ENCODE data around the gene ST3GAL5.
"Not testable (repeated sequence)": the region's sequence is repeated elsewhere in the genome, so short reads cannot be mapped to it uniquely, and the experiment has no call there.

ST3GAL5 gene

GRCh38 chr2:85893428-85894258 is 4.9 kb upstream of the ST3GAL5 start:
- DNase-seq = no peak

GRCh38 chr2:85892216-85892944 is 3.6 kb upstream of the ST3GAL5 start:
- DNase-seq = no peak

GRCh38 chr2:85890522-85891176 is 1.9 kb upstream of the ST3GAL5 start:
- DNase-seq = no peak

GRCh38 chr2:85889627-85890281 is 964 bp upstream of the ST3GAL5 start:
- DNase-seq = no peak

- DNase-seq = no peak
Measured at GRCh38 chr2:85888020-85888683, 638 bp downstream of the ST3GAL5 start.

- peak; percentile 12 for DNase-seq
Measured at GRCh38 chr2:85887566-85888019, 1.2 kb downstream of the ST3GAL5 start.

GRCh38 chr2:85886590-85886989 is 2.2 kb downstream of the ST3GAL5 start:
- no peak for DNase-seq

GRCh38 chr2:85886141-85886540 is 2.6 kb downstream of the ST3GAL5 start:
- DNase-seq = no peak

- DNase-seq = not testable (repeated sequence)
Measured at GRCh38 chr2:85881781-85882180, 7.0 kb downstream of the ST3GAL5 start.

- DNase-seq = not testable (repeated sequence)
Measured at GRCh38 chr2:85880716-85881328, 8.0 kb downstream of the ST3GAL5 start.

GRCh38 chr2:85878719-85879370 is 9.9 kb downstream of the ST3GAL5 start:
- no peak for DNase-seq

GRCh38 chr2:85875350-85876050 is 13.3 kb downstream of the ST3GAL5 start:
- DNase-seq = no peak

GRCh38 chr2:85873679-85874078 is 15.1 kb downstream of the ST3GAL5 start:
- DNase-seq = no peak

GRCh38 chr2:85872536-85873161 is 16.1 kb downstream of the ST3GAL5 start:
- no peak for DNase-seq

- no peak for DNase-seq
Measured at GRCh38 chr2:85871494-85872164, 17.2 kb downstream of the ST3GAL5 start.

- no peak for DNase-seq
Measured at GRCh38 chr2:85868822-85869221, 20.0 kb downstream of the ST3GAL5 start.

GRCh38 chr2:85867556-85868292 is 21.1 kb downstream of the ST3GAL5 start:
- no peak for DNase-seq

GRCh38 chr2:85867121-85867520 is 21.7 kb downstream of the ST3GAL5 start:
- DNase-seq = no peak

- no peak for DNase-seq
Measured at GRCh38 chr2:85866165-85866659, 22.6 kb downstream of the ST3GAL5 start.

Measured in activated gamma-delta T cell (primary cell).